H9 (cell line): ENCODE measurements around the gene WDR77. TPM values are rescaled to one million over a fixed set of nuclear protein-coding genes. Genes with fewer than 3 reads are reported as not detected.

ENCODE experiments used
- DNase-seq: peaks from one replicate; pipeline ENCODE4 v3.0.0-alpha.2; 2017
- H2AFZ ChIP-seq: one replicate; pipeline ENCODE4 v1.6.1; 2013; ENCODE audit warnings: mild to moderate bottlenecking, low read length, control low read depth, moderate library complexity
- H2AK5ac ChIP-seq: 2 replicates; pipeline ENCODE4 v1.6.1; 2013; ENCODE audit warnings: low read length, control low read depth, mixed read lengths; ENCODE audit not compliant: insufficient read length
- H2BK120ac ChIP-seq: one replicate; pipeline ENCODE4 v1.6.1; 2013; ENCODE audit warnings: low read depth, mild to moderate bottlenecking, low read length, control low read depth, inconsistent platforms; ENCODE audit not compliant: poor library complexity, severe bottlenecking
- H2BK12ac ChIP-seq: 2 replicates; pipeline ENCODE4 v1.6.1; 2013; ENCODE audit warnings: low read length, control low read depth, mixed read lengths, low read depth; ENCODE audit not compliant: insufficient read length
- H2BK15ac ChIP-seq: 2 replicates; pipeline ENCODE4 v1.6.1; 2013; ENCODE audit warnings: low read depth, low read length, control low read depth
- H2BK20ac ChIP-seq: one replicate; pipeline ENCODE4 v1.6.1; 2013; ENCODE audit warnings: low read depth, mild to moderate bottlenecking, low read length, control low read depth, inconsistent platforms; ENCODE audit not compliant: poor library complexity, severe bottlenecking
- H2BK5ac ChIP-seq: 2 replicates; pipeline ENCODE4 v1.6.1; 2013; ENCODE audit warnings: low read length, control low read depth, mixed read lengths; ENCODE audit not compliant: insufficient read length
- H3K14ac ChIP-seq: 2 replicates; pipeline ENCODE4 v1.6.1; 2013; ENCODE audit warnings: low read length, control low read depth; ENCODE audit not compliant: insufficient read depth
- H3K18ac ChIP-seq: 2 replicates; pipeline ENCODE4 v1.6.1; 2013; ENCODE audit warnings: low read depth, mild to moderate bottlenecking, mixed read lengths, low read length, control low read depth; ENCODE audit not compliant: insufficient read length
- H3K23ac ChIP-seq: 2 replicates; pipeline ENCODE4 v1.6.1; 2013; ENCODE audit warnings: low read length, control low read depth, mixed read lengths, low read depth; ENCODE audit not compliant: insufficient read length
- H3K23me2 ChIP-seq: 2 replicates; pipeline ENCODE4 v1.6.1; 2013; ENCODE audit warnings: low read depth, mild to moderate bottlenecking, mixed read lengths, low read length, control low read depth; ENCODE audit not compliant: insufficient read length, poor library complexity, severe bottlenecking
- H3K27ac ChIP-seq: 2 replicates; pipeline ENCODE4 v1.5.1; 2013; ENCODE audit warnings: low read length, control low read depth, mixed read lengths, low read depth; ENCODE audit not compliant: insufficient read length
- H3K27me3 ChIP-seq: 2 replicates; pipeline ENCODE4 v1.6.1; 2013; ENCODE audit warnings: low read length, control low read depth, inconsistent platforms; ENCODE audit not compliant: insufficient read depth
- H3K4ac ChIP-seq: 2 replicates; pipeline ENCODE4 v1.6.1; 2013; ENCODE audit warnings: low read depth, mild to moderate bottlenecking, control low read depth, inconsistent platforms, low read length, moderate library complexity
- H3K4me1 ChIP-seq: 2 replicates; pipeline ENCODE4 v1.6.1; 2013; ENCODE audit warnings: low read length, control low read depth, inconsistent platforms; ENCODE audit not compliant: insufficient read depth
- H3K4me2 ChIP-seq: 2 replicates; pipeline ENCODE4 v1.6.1; 2013; ENCODE audit warnings: low read length, control low read depth, mixed read lengths; ENCODE audit not compliant: insufficient read length, insufficient read depth
- H3K56ac ChIP-seq: 2 replicates; pipeline ENCODE4 v1.6.1; 2013; ENCODE audit warnings: low read depth, mild to moderate bottlenecking, mixed read lengths, low read length, control low read depth; ENCODE audit not compliant: insufficient read length
- H3K79me1 ChIP-seq: 2 replicates; pipeline ENCODE4 v1.6.1; 2013; ENCODE audit warnings: low read depth, mild to moderate bottlenecking, moderate library complexity, low read length, control low read depth, inconsistent platforms; ENCODE audit not compliant: insufficient read depth, poor library complexity, severe bottlenecking
- H3K79me2 ChIP-seq: 2 replicates; pipeline ENCODE4 v1.6.1; 2013; ENCODE audit warnings: low read length, control low read depth, inconsistent platforms; ENCODE audit not compliant: insufficient read depth
- H3K9ac ChIP-seq: 2 replicates; pipeline ENCODE4 v1.6.1; 2013; ENCODE audit warnings: low read length, control low read depth, mixed read lengths; ENCODE audit not compliant: insufficient read length; ENCODE audit errors: extremely low read depth
- H3K9me3 ChIP-seq: one replicate; pipeline ENCODE4 v1.6.1; 2013; ENCODE audit warnings: low read depth, low read length, inconsistent platforms; ENCODE audit not compliant: control insufficient read depth
- H3T11ph ChIP-seq: one replicate; pipeline ENCODE4 v1.6.1; 2013; ENCODE audit warnings: mild to moderate bottlenecking, low read length, control low read depth, inconsistent platforms
- H4K20me1 ChIP-seq: one replicate; pipeline ENCODE4 v1.6.1; 2013; ENCODE audit not compliant: control insufficient read depth, insufficient read length, insufficient read depth
- H4K5ac ChIP-seq: 2 replicates; pipeline ENCODE4 v1.6.1; 2013; ENCODE audit warnings: low read depth, mild to moderate bottlenecking, mixed read lengths, low read length, control low read depth; ENCODE audit not compliant: insufficient read length
- H4K8ac ChIP-seq: replicated peaks from 2 replicates; pipeline ENCODE4 v1.6.1; 2013; ENCODE audit warnings: low read length, control low read depth, mixed read lengths, low read depth; ENCODE audit not compliant: insufficient read length
- H4K91ac ChIP-seq: 2 replicates; pipeline ENCODE4 v1.6.1; 2013; ENCODE audit warnings: low read depth, mild to moderate bottlenecking, moderate library complexity, mixed read lengths, low read length, control low read depth; ENCODE audit not compliant: insufficient read length
- H3K27ac Mint-ChIP-seq, 3 experiments: 2 replicates in 2 of 3; 3 replicates in 1 of 3; pipeline ENCODE4 v1.8.0; 2020 to 2021; ENCODE audit warnings: mixed read lengths in 3 of 3, mild to moderate bottlenecking in 1 of 3, moderate library complexity in 1 of 3
- H3K27me3 Mint-ChIP-seq: 2 replicates; pipeline ENCODE4 v1.8.0; 2021; ENCODE audit warnings: low read depth, mild to moderate bottlenecking, moderate library complexity, mixed read lengths
- H3K36me3 Mint-ChIP-seq, 3 experiments: 2 replicates in 2 of 3; 3 replicates in 1 of 3; pipeline ENCODE4 v1.8.0; 2020 to 2021; ENCODE audit warnings: low read depth in 3 of 3, mixed read lengths in 3 of 3; ENCODE audit not compliant: insufficient read depth in 1 of 3
- H3K4me1 Mint-ChIP-seq, 2 experiments: 2 replicates each; pipeline ENCODE4 v1.8.0; 2020; ENCODE audit warnings: mixed read lengths in 2 of 2
- H3K4me3 Mint-ChIP-seq, 2 experiments: 2 replicates in 1 of 2; 3 replicates in 1 of 2; pipeline ENCODE4 v1.8.0; 2020 to 2021; ENCODE audit warnings: mild to moderate bottlenecking in 2 of 2, mixed read lengths in 2 of 2, moderate library complexity in 1 of 2
- H3K9me3 Mint-ChIP-seq, 2 experiments: 2 replicates in 1 of 2; 3 replicates in 1 of 2; pipeline ENCODE4 v1.8.0; 2020; ENCODE audit warnings: mild to moderate bottlenecking in 2 of 2, mixed read lengths in 2 of 2, moderate library complexity in 1 of 2
- WGBS: extraction: QIAGEN DNeasy Blood & Tissue Kit; methylation state at CpG from one replicate; pipeline ENCODE4 v1.1.7; 2013; ENCODE audit warnings: missing lambda C conversion rate, low lambda C conversion rate, mixed read lengths; ENCODE audit not compliant: insufficient read length; ENCODE audit errors: extremely low coverage; 5-methylcytosine and 5-hydroxymethylcytosine counted together
- total RNA-seq: library from RNA; stranded (reverse); gene quantifications from 2 replicates; pipeline ENCODE4 v1.2.1, GENCODE V29; 2021
- TF ChIP-seq, protein P1 (sequence below): fragments of 200-600 bp; sonication (generic); conservative IDR thresholded peaks from 3 replicates; pipeline ENCODE4 v1.8.0; 2021; ENCODE audit warnings: antibody characterized with exemption, mild to moderate bottlenecking

The WDR77 gene
- total RNA-seq, 1 experiment from 2014 or later: 70.9 TPM

DNA sequence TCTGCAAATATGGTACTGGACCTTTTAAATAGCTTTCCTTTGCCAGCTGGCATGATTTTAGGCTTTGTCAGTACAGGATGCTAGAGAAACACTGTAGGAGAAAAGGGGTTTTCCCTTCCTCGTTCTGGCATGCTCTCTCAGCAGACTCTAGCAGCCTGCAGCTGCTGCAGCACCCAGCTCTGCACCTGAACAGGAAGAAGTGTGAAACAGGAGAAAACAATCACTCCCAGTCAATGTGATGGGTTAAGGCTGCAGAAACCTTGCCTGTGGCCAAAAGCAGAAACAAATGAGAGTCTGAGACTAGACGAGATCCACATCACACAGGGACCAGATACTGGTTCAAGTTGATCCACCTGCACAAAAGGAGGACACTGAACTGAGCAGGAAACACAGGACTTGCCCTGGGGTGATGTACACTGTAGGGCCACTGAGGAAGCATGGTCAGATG lies 42.7 kb downstream of the WDR77 start:
- Histone ChIP-seq H2AFZ (no peak overlapping the region), H3K79me2 (no peaks in the 10 kb centered on the region)
- DNase-seq: no peak

More for the DNA sequence above, 42.7 kb downstream of the WDR77 start:
- H3K4me2 ChIP-seq: no peak overlapping the region
- no peaks in the 10 kb centered on the region for H3K36me3 Mint-ChIP-seq
- no peak overlapping the region for H3K9ac ChIP-seq
- no peaks in the 10 kb centered on the region for H3K9me3 ChIP-seq
- H2AK5ac ChIP-seq: no peak overlapping the region
- H3K18ac ChIP-seq: no peak overlapping the region
- no peak overlapping the region for H3K23ac ChIP-seq
- TF ChIP-seq, protein P1, sequence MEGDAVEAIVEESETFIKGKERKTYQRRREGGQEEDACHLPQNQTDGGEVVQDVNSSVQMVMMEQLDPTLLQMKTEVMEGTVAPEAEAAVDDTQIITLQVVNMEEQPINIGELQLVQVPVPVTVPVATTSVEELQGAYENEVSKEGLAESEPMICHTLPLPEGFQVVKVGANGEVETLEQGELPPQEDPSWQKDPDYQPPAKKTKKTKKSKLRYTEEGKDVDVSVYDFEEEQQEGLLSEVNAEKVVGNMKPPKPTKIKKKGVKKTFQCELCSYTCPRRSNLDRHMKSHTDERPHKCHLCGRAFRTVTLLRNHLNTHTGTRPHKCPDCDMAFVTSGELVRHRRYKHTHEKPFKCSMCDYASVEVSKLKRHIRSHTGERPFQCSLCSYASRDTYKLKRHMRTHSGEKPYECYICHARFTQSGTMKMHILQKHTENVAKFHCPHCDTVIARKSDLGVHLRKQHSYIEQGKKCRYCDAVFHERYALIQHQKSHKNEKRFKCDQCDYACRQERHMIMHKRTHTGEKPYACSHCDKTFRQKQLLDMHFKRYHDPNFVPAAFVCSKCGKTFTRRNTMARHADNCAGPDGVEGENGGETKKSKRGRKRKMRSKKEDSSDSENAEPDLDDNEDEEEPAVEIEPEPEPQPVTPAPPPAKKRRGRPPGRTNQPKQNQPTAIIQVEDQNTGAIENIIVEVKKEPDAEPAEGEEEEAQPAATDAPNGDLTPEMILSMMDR: no peak
- H4K91ac ChIP-seq: no peak overlapping the region
- no peak overlapping the region for H4K5ac ChIP-seq
- H3K4me1 Mint-ChIP-seq: peaks cover 5 to 7% of the 10 kb centered on the region in 2 experiments; a peak in 3 of 4 replicates
- H4K8ac ChIP-seq: no peak overlapping the region
- no peaks in the 10 kb centered on the region for H3K23me2 ChIP-seq
- H3K79me1 ChIP-seq: no peaks in the 10 kb centered on the region
- no peak overlapping the region for H2BK5ac ChIP-seq
- no peak overlapping the region for H3K4ac ChIP-seq
- no peak overlapping the region for H3T11ph ChIP-seq
- peaks cover 3% of the 10 kb centered on the region for H3K27me3 Mint-ChIP-seq
- no peak overlapping the region for H3K27ac ChIP-seq
- no peak overlapping the region for H2BK120ac ChIP-seq
- no peaks in the 10 kb centered on the region for H4K20me1 ChIP-seq
- no peaks in the 10 kb centered on the region for H3K4me1 ChIP-seq
- no peaks in the 10 kb centered on the region for H3K9me3 Mint-ChIP-seq
- H2BK15ac ChIP-seq: no peak overlapping the region
- no CpG with 5 or more reads among the region's 2 CpGs for WGBS
- no peak overlapping the region for H3K4me3 Mint-ChIP-seq
- no peaks in the 10 kb centered on the region for H3K27me3 ChIP-seq
- no peak overlapping the region for H2BK12ac ChIP-seq
- H2BK20ac ChIP-seq: no peak overlapping the region
- no peak overlapping the region for H3K27ac Mint-ChIP-seq
- H3K56ac ChIP-seq: no peak overlapping the region
- H3K14ac ChIP-seq: no peak overlapping the region
